ENCODE data around the gene NOXRED1.

- TF ChIP-seq CTCF (conservative IDR thresholded peaks at IDR 0.05; ENCODE audit: low read length): no peak
- TF ChIP-seq EZH2phosphoT487 (IDR thresholded peaks at IDR 0.05; ENCODE audit: borderline replicate concordance): no peak
Measured at GRCh38 chr14:77421201-77421600, 2.1 kb downstream of the NOXRED1 start.

Measured in Loucy (cell line).